ENCODE measurements around the gene MORF4L1. TPM values are rescaled to one million over a fixed set of nuclear protein-coding genes. Genes with fewer than 3 reads are reported as not detected.
A peak's percentile ranks its signal among the peaks of the same experiment; 100 is the strongest.
"Not testable (repeated sequence)": the region's sequence is repeated elsewhere in the genome, so short reads cannot be mapped to it uniquely, and the experiment has no call there.

MORF4L1 gene
- total RNA-seq, 1 donor from 2014 or later: 491 TPM

DNA sequence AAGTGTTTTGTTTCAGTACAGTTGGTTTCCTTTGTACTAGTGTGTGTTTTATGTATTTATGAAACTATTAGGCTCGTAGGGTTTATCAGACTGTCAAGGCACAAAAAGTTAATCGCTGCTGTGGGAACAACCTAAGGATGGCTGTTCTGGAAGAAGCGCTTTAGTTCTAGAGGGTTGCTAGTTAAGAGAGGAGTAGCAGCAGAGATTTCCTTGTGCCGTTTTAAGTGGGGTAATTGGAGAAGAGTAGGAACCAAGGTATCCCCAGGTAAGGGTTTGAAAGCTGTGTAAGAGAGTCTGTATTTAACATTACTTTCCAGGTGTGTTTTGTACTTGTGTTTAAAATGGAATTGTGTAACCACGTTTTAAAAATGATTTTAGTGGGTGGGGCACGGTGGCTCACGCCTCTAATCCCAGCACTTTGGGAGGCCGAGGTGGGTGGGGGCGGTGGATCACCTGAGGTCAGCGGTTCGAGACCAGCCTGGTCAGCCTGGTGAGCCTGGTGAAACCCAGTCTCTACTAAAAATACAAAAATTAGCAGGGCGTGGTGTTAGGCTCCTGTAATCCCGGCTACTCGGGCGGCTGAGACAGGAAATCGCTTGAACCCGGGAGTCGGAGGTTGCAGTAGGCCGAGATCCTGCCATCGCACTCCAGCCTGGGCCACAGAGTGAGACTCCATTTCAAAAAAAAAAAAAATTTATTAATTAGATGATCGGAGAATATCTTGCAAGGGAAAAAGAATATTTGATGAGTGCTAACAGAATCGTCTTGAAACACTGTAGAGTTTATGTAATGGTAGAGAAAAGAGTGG, 2.6 kb downstream of the MORF4L1 start:
- Mint-ChIP-seq H3K4me1 (ENCODE audit: low read depth) (peaks cover 64% of the 10 kb centered on the region), H3K9me3 (ENCODE audit: low read depth) (no peaks in the 10 kb centered on the region), H3K27ac (ENCODE audit: unreplicated experiment) (peak overlapping the region; percentile 100), H3K4me3 (ENCODE audit: unreplicated experiment) (peak overlapping the region; percentile 100), H3K27me3 (ENCODE audit: low read depth) (no peaks in the 10 kb centered on the region), H3K36me3 (ENCODE audit: low read depth) (no peaks in the 10 kb centered on the region)
- TF ChIP-seq, protein P1, sequence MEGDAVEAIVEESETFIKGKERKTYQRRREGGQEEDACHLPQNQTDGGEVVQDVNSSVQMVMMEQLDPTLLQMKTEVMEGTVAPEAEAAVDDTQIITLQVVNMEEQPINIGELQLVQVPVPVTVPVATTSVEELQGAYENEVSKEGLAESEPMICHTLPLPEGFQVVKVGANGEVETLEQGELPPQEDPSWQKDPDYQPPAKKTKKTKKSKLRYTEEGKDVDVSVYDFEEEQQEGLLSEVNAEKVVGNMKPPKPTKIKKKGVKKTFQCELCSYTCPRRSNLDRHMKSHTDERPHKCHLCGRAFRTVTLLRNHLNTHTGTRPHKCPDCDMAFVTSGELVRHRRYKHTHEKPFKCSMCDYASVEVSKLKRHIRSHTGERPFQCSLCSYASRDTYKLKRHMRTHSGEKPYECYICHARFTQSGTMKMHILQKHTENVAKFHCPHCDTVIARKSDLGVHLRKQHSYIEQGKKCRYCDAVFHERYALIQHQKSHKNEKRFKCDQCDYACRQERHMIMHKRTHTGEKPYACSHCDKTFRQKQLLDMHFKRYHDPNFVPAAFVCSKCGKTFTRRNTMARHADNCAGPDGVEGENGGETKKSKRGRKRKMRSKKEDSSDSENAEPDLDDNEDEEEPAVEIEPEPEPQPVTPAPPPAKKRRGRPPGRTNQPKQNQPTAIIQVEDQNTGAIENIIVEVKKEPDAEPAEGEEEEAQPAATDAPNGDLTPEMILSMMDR (IDR thresholded peaks at IDR 0.05): no peak
- DNase-seq (ENCODE audit: low spot score): no peak

DNA sequence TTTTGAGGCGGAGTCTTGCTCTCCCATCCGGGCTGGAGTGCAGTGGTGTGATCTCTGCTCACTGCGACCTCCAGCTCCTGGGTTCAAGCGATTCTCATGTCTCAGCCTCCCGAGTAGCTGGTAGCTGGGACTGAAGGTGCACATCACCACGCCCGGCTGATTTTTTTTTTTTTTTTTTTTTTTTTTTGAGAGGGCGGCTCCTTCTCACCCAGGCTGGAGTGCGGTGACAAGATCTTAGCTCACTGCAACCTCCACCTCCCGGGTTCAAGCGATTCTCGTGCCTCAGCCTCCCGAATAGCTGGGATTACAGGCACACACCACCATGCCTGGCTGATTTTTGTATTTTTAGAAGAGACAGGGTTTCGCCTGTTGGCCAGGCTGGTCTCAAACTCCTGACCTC, 4.3 kb downstream of the MORF4L1 start:
- peaks cover 80% of the 10 kb centered on the region for H3K4me1 Mint-ChIP-seq (ENCODE audit: low read depth)
- DNase-seq (ENCODE audit: low spot score); H3K9me3 Mint-ChIP-seq (ENCODE audit: low read depth); H3K27me3 Mint-ChIP-seq (ENCODE audit: low read depth); H3K36me3 Mint-ChIP-seq (ENCODE audit: low read depth): not testable (repeated sequence)
- H3K4me3 Mint-ChIP-seq (ENCODE audit: unreplicated experiment): peak overlapping the region; percentile 100
- peak overlapping the region; percentile 79 for H3K27ac Mint-ChIP-seq (ENCODE audit: unreplicated experiment)

DNA sequence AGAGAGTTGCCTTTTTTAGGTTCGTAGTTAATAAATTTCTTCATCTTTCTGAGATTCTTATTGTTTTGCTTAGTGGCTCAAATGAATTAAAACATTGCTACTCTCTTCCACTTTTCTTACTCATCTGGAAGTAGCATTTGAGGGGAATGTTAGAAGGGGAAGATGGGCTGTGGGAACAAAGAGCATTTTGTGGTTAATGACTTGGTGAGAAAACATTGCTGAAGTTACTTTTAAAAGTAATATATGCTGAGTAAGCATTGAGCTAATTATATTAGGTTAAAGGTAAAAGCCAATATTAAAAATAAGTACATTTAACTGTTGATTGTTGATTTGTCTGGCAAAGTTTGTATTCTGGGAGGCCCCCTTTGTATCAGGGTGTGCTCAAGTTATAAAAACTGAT, 5.7 kb downstream of the MORF4L1 start:
- Mint-ChIP-seq H3K9me3 (ENCODE audit: low read depth) (no peaks in the 10 kb centered on the region), H3K4me3 (ENCODE audit: unreplicated experiment) (peak overlapping the region; percentile 100), H3K27me3 (ENCODE audit: low read depth) (no peaks in the 10 kb centered on the region), H3K36me3 (ENCODE audit: low read depth) (peaks cover 3% of the 10 kb centered on the region), H3K27ac (ENCODE audit: unreplicated experiment) (peak overlapping the region; percentile 82), H3K4me1 (ENCODE audit: low read depth) (peaks cover 85% of the 10 kb centered on the region)
- no peak for DNase-seq (ENCODE audit: low spot score)
- TF ChIP-seq, protein P1 (IDR thresholded peaks at IDR 0.05): no peak

DNA sequence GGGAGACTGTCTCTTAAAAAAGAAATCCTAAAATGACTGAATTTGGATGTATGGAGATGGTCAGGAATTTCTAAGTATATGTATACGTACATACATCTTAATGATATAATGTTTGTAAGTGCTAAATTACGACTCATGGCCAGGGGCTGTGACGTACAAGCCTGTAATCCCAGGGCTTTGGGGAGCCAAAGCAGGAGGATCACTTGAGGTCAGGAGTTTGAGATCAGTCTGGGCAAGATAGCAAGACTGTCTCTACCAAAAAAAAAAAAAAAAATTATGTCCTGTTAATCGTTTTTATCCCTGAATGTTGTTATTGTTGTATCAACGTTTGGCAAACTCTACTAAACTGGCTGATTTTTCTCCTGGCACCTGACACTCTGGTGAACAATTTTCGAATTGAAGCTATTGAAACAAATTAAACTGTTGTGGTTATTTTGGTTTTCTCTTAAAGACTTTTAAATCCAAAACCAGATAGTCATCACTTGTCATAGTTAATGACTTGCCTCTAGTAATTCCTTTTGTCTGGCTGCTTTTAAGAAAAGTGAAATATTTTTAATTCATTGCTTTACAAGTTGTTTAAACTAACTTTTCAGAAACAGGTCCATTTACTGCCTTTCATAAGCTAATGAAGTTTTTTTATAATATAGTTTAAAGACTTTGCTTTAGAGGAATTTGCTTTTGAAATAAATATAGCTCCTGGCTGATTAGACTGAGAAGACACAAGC, 7.0 kb downstream of the MORF4L1 start:
- peak overlapping the region; percentile 57 for H3K27ac Mint-ChIP-seq (ENCODE audit: unreplicated experiment)
- H3K4me1 Mint-ChIP-seq (ENCODE audit: low read depth): peaks cover 87% of the 10 kb centered on the region
- H3K4me3 Mint-ChIP-seq (ENCODE audit: unreplicated experiment): peak overlapping the region; percentile 28
- TF ChIP-seq, protein P1 (IDR thresholded peaks at IDR 0.05): no peak
- H3K9me3 Mint-ChIP-seq (ENCODE audit: low read depth): no peaks in the 10 kb centered on the region
- DNase-seq (ENCODE audit: low spot score): no peak
- H3K36me3 Mint-ChIP-seq (ENCODE audit: low read depth): peaks cover 7% of the 10 kb centered on the region
- no peaks in the 10 kb centered on the region for H3K27me3 Mint-ChIP-seq (ENCODE audit: low read depth)

DNA sequence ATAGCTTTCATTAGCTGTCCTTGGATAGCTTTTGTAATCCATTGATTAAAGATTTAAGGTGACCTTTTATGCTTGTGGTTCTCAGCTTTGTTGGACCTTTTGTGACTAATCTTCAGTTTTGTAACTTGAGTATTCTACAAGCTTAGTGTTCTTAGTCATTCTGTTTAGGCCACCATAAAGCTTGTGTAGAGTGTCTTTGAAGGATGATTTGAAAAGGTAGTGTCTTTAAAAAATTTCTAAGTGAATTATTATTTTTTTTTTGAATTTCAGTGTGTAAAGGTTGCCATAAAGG, 7.5 kb downstream of the MORF4L1 start:
- Mint-ChIP-seq H3K4me1 (ENCODE audit: low read depth) (peaks cover 86% of the 10 kb centered on the region), H3K36me3 (ENCODE audit: low read depth) (peaks cover 12% of the 10 kb centered on the region), H3K4me3 (ENCODE audit: unreplicated experiment) (no peak overlapping the region), H3K27me3 (ENCODE audit: low read depth) (no peaks in the 10 kb centered on the region), H3K27ac (ENCODE audit: unreplicated experiment) (peak overlapping the region; percentile 55), H3K9me3 (ENCODE audit: low read depth) (no peaks in the 10 kb centered on the region)
- TF ChIP-seq, protein P1 (IDR thresholded peaks at IDR 0.05): no peak
- no peak for DNase-seq (ENCODE audit: low spot score)
